Kasumi-1 (cell line): ENCODE results near the gene TSSC4.
"Not testable (repeated sequence)": the region's sequence is repeated elsewhere in the genome, so short reads cannot be mapped to it uniquely, and the experiment has no call there.

Experiments used
- DNase-seq, 2 experiments: peaks; one replicate each; lab custom pipeline; 2025; lab: John Stamatoyannopoulos, UW

The TSSC4 gene

GRCh38 chr11:2400069-2400761 is at the start of gene TSSC4:
Gene TSSC4, plus strand, starts transcription at chr11:2400750. Its CDS starts 1,884 bp downstream, at chr11:2402634.
- DNase-seq, result peak; percentile 99 to 100

- no peak for DNase-seq
These were observed 48.8 kb upstream of the TSSC4 start for GRCh38 chr11:2351701-2352100.

- no peak for DNase-seq
These were observed 48.1 kb upstream of the TSSC4 start for GRCh38 chr11:2352420-2352819.

- DNase-seq, result no peak
These were observed 45.4 kb upstream of the TSSC4 start for GRCh38 chr11:2355000-2355644.

GRCh38 chr11:2357246-2357645 is 43.3 kb upstream of the TSSC4 start:
- DNase-seq, result no peak

GRCh38 chr11:2357651-2358050 is 42.9 kb upstream of the TSSC4 start:
- DNase-seq, result not testable (repeated sequence)

- no peak for DNase-seq
These were observed 41.7 kb upstream of the TSSC4 start for GRCh38 chr11:2358754-2359442.

GRCh38 chr11:2359557-2359956 is 41.0 kb upstream of the TSSC4 start:
- DNase-seq, result no peak

GRCh38 chr11:2360081-2360642 is 40.4 kb upstream of the TSSC4 start:
- no peak for DNase-seq

GRCh38 chr11:2361565-2361964 is 39.0 kb upstream of the TSSC4 start:
- DNase-seq, result no peak

GRCh38 chr11:2362414-2362813 is 38.1 kb upstream of the TSSC4 start:
- DNase-seq, result no peak

GRCh38 chr11:2363130-2363529 is 37.4 kb upstream of the TSSC4 start:
- DNase-seq, result no peak

GRCh38 chr11:2363577-2364370 is 36.8 kb upstream of the TSSC4 start:
- no peak for DNase-seq

- DNase-seq, result not testable (repeated sequence)
These were observed 36.2 kb upstream of the TSSC4 start for GRCh38 chr11:2364386-2364785.

GRCh38 chr11:2365571-2366210 is 34.9 kb upstream of the TSSC4 start:
- no peak for DNase-seq

- DNase-seq, result no peak
These were observed 34.3 kb upstream of the TSSC4 start for GRCh38 chr11:2366276-2366675.

GRCh38 chr11:2366733-2367132 is 33.8 kb upstream of the TSSC4 start:
- DNase-seq, result no peak

- DNase-seq, result no peak
These were observed 33.0 kb upstream of the TSSC4 start for GRCh38 chr11:2367266-2368160.

- no peak for DNase-seq
These were observed 32.2 kb upstream of the TSSC4 start for GRCh38 chr11:2368178-2368850.

GRCh38 chr11:2368851-2369180 is 31.7 kb upstream of the TSSC4 start:
- DNase-seq, result no peak
